Endothelial cell of umbilical vein (primary cell): ENCODE measurements around the gene CTBS. TPM values are rescaled to one million over a fixed set of nuclear protein-coding genes. Genes with fewer than 3 reads are reported as not detected.

Experiments used
- BruUV-seq: library from RNA; stranded (reverse); fragments of 400-500 nt; replicated peaks from 2 replicates; lab custom pipeline; 2021; lab: Mats Ljungman, UMichigan
- CTCF ChIA-PET: fragments of 300-600, 350-600 bp; sonication (Branson Sonifier 250); formaldehyde crosslinking; loops from one replicate; lab custom pipeline; 2021; ENCODE audit warnings: antibody characterized with exemption, inconsistent platforms; lab: Charles Lee
- POLR2A ChIA-PET: fragments of 300-600, 350-600 bp; sonication (Branson Sonifier 250); formaldehyde crosslinking; loops from one replicate; lab custom pipeline; 2021; ENCODE audit warnings: antibody characterized with exemption, inconsistent platforms; lab: Charles Lee
- DNase-seq: peaks from one replicate; pipeline ENCODE4 v3.0.0-alpha.2; 2011; ENCODE audit warnings: low read depth, low spot score
- FAIRE-seq: peaks from 2 replicates; lab custom pipeline; 2011; peaks lifted over from hg19 to GRCh38; lab: Jason Lieb, UNC
- H2AFZ ChIP-seq: 2 replicates; pipeline ENCODE4 v1.6.0; 2012; ENCODE audit warnings: low read depth, low read length, control low read depth, inconsistent platforms
- H3K27ac ChIP-seq: 2 replicates; pipeline ENCODE4 v1.5.1; 2011; ENCODE audit warnings: low read depth, mild to moderate bottlenecking, control low read depth, low read length, moderate library complexity; ENCODE audit not compliant: insufficient read depth
- H3K27me3 ChIP-seq, 2 experiments: 2 replicates each; pipeline versions ENCODE4 v1.6.0 to v1.6.1; 2011; ENCODE audit warnings: low read length in 2 of 2, mixed read lengths in 1 of 2; ENCODE audit not compliant: control insufficient read depth in 2 of 2, insufficient read depth in 2 of 2
- H3K36me3 ChIP-seq, 2 experiments: 2 replicates in 1 of 2; 3 replicates in 1 of 2; pipeline ENCODE4 v1.5.1; 2011; ENCODE audit warnings: low read length in 2 of 2, mild to moderate bottlenecking in 1 of 2, moderate library complexity in 1 of 2; ENCODE audit not compliant: control insufficient read depth in 2 of 2, insufficient read depth in 2 of 2; ENCODE audit errors: extremely low read depth in 1 of 2
- H3K4me1 ChIP-seq: 3 replicates; pipeline ENCODE4 v1.5.1; 2011; ENCODE audit warnings: mild to moderate bottlenecking, low read length; ENCODE audit not compliant: control insufficient read depth, insufficient read depth; ENCODE audit errors: extremely low read depth
- H3K4me2 ChIP-seq: 2 replicates; pipeline ENCODE4 v1.6.1; 2011; ENCODE audit warnings: low read length, control low read depth, mixed read lengths; ENCODE audit not compliant: insufficient read depth
- H3K4me3 ChIP-seq, 3 experiments: fragments of 200-600 bp in 1 of 3; sonication (generic), shearing (Covaris generic) in 1 of 3; replicated peaks in 1 of 3; 2 replicates each; pipeline ENCODE4 v1.5.1; 2011 to 2016; ENCODE audit warnings: control low read depth in 3 of 3, low read length in 3 of 3, mild to moderate bottlenecking in 2 of 3, inconsistent platforms in 1 of 3, low read depth in 1 of 3, moderate library complexity in 1 of 3; ENCODE audit not compliant: insufficient read depth in 1 of 3
- H3K79me2 ChIP-seq: 2 replicates; pipeline ENCODE4 v1.6.0; 2012; ENCODE audit warnings: low read length, inconsistent platforms; ENCODE audit not compliant: control insufficient read depth, insufficient read depth
- H3K9ac ChIP-seq: replicated peaks from 2 replicates; pipeline ENCODE3; 2011; ENCODE audit warnings: low read length, control low read depth; ENCODE audit not compliant: insufficient read depth; ENCODE audit errors: extremely low read depth
- H3K9me1 ChIP-seq: replicated peaks from 3 replicates; pipeline ENCODE4 v1.6.0; 2011; ENCODE audit warnings: mild to moderate bottlenecking, low read length; ENCODE audit not compliant: control insufficient read depth, insufficient read depth; ENCODE audit errors: extremely low read depth
- H3K9me3 ChIP-seq: replicated peaks from 2 replicates; pipeline ENCODE4 v1.5.1; 2012; ENCODE audit warnings: low read length, inconsistent platforms; ENCODE audit not compliant: control insufficient read depth, insufficient read depth
- H4K20me1 ChIP-seq: replicated peaks from 2 replicates; pipeline ENCODE3; 2011; ENCODE audit warnings: mild to moderate bottlenecking, low read length; ENCODE audit not compliant: control insufficient read depth, insufficient read depth; ENCODE audit errors: extremely low read depth
- EZH2 ChIP-seq: IDR thresholded peaks from 2 replicates; pipeline ENCODE4 v1.6.1; 2012; ENCODE audit warnings: borderline replicate concordance, low read depth, mild to moderate bottlenecking, moderate library complexity, low read length, inconsistent platforms; ENCODE audit not compliant: severe bottlenecking
- FOS ChIP-seq: IDR thresholded peaks from 2 replicates; pipeline ENCODE4 v1.6.1; 2011; ENCODE audit warnings: mild to moderate bottlenecking, low read length, moderate library complexity, borderline replicate concordance; ENCODE audit not compliant: insufficient read depth
- GATA2 ChIP-seq: IDR thresholded peaks from 2 replicates; pipeline ENCODE4 v1.7.0; 2011; ENCODE audit warnings: low read depth, mild to moderate bottlenecking, moderate library complexity, mixed read lengths, low read length; ENCODE audit not compliant: insufficient read length, insufficient read depth
- JUN ChIP-seq: IDR thresholded peaks from 2 replicates; pipeline ENCODE4 v1.6.1; 2011; ENCODE audit warnings: borderline replicate concordance, low read depth; ENCODE audit not compliant: insufficient read length, insufficient read depth
- MYC ChIP-seq: IDR thresholded peaks from one replicate; pipeline ENCODE4 v1.6.1; 2011; ENCODE audit warnings: mild to moderate bottlenecking, low read depth, low read length
- POLR2A ChIP-seq: IDR thresholded peaks from 2 replicates; pipeline ENCODE4 v1.6.1; 2012; ENCODE audit warnings: low read depth, mild to moderate bottlenecking, control low read depth, low read length
- POLR2AphosphoS5 ChIP-seq: IDR thresholded peaks from 2 replicates; pipeline ENCODE4 v1.6.1; 2012; ENCODE audit warnings: low read depth, mild to moderate bottlenecking, control low read depth, low read length, moderate library complexity; ENCODE audit not compliant: insufficient read depth
- dilution Hi-C: fragments of 300-500 bp; cut with MboI; formaldehyde crosslinking; loops from one replicate; pipeline ENCODE4 v1.15.0; 2019; ENCODE audit warnings: low sequenced_read_pairs; ENCODE audit not compliant: extremely low pct_ligation_motif_present
- intact Hi-C: fragments of 100-400 bp; cut with micrococcal nuclease; formaldehyde crosslinking; loops from one replicate; pipeline ENCODE4 v1.10.0; 2022
- polyA plus RNA-seq, 4 experiments: library from polyadenylated mRNA; depleted of rRNA in 3 of 4; stranded (reverse) in 3 of 4; unstranded in 1 of 4; fragments of >200 nt; gene quantifications; 2 replicates each; pipeline versions ENCODE4 v1.2.1 to v1.2.3, GENCODE V29; 2011 to 2012; ENCODE audit warnings: missing spikeins in 1 of 4
- total RNA-seq: library from RNA; stranded (reverse); gene quantifications from 2 replicates; pipeline ENCODE4 v1.2.3, GENCODE V29; 2021
- TF ChIP-seq, protein P1 (sequence below): IDR thresholded peaks from 2 replicates; pipeline ENCODE4 v1.6.1; 2011; ENCODE audit not compliant: insufficient read depth, insufficient read length
- TF ChIP-seq, protein P2 (sequence below), 2 donors: IDR thresholded peaks; 1 replicate in 1 of 2; 2 replicates in 1 of 2; pipeline ENCODE4 v1.5.1; 2011; ENCODE audit warnings: low read length in 2 of 2, mild to moderate bottlenecking in 2 of 2, moderate library complexity in 2 of 2, control low read depth in 1 of 2, inconsistent platforms in 1 of 2, low read depth in 1 of 2; ENCODE audit not compliant: insufficient read depth in 1 of 2; ENCODE audit errors: extremely low read depth in 1 of 2

The CTBS gene
- total and polyA plus RNA-seq, 2 donors (not counting 3 experiments of a cell fraction or from before 2014, with no cell fraction given) = 11.4 to 14.3 TPM

DNA sequence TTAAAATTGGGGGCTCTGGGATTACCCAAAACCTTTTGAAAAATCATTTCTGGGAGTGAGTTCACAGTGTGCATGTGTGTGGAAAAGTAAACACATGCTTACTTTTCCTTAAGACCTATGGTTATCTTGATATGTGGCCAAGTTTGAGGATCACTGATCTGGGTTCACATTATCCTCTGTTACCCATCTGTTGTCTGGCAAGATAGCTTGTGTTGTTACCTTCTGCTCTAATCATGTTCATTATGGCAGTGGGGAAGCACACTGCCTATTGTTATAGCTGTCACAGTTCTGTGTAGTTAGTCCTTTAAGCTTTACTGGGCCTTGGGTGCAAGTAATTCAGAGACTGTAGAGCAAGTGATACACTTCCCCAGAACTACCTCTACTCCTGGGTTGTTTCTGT, 5.0 kb downstream of the CTBS start:
- Histone ChIP-seq H3K9ac (no peak overlapping the region), H3K27me3 (no peaks in the 10 kb centered on the region), H3K4me2 (no peak overlapping the region), H3K4me1 (peaks cover 12% of the 10 kb centered on the region), H2AFZ (no peak overlapping the region), H3K9me3 (no peaks in the 10 kb centered on the region), H4K20me1 (no peaks in the 10 kb centered on the region), H3K4me3 (no peak overlapping the region), H3K9me1 (no peaks in the 10 kb centered on the region), H3K36me3 (peaks cover 0 to 4% of the 10 kb centered on the region in 2 experiments), H3K27ac (no peak overlapping the region), H3K79me2 (no peaks in the 10 kb centered on the region)
- TF ChIP-seq MYC = no peak
- no peak for TF ChIP-seq JUN
- no peak for TF ChIP-seq FOS
- TF ChIP-seq, protein P1, sequence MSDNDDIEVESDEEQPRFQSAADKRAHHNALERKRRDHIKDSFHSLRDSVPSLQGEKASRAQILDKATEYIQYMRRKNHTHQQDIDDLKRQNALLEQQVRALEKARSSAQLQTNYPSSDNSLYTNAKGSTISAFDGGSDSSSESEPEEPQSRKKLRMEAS = no peak
- no peak for TF ChIP-seq EZH2
- TF ChIP-seq POLR2AphosphoS5 = no peak
- TF ChIP-seq GATA2 = no peak
- TF ChIP-seq, protein P2, sequence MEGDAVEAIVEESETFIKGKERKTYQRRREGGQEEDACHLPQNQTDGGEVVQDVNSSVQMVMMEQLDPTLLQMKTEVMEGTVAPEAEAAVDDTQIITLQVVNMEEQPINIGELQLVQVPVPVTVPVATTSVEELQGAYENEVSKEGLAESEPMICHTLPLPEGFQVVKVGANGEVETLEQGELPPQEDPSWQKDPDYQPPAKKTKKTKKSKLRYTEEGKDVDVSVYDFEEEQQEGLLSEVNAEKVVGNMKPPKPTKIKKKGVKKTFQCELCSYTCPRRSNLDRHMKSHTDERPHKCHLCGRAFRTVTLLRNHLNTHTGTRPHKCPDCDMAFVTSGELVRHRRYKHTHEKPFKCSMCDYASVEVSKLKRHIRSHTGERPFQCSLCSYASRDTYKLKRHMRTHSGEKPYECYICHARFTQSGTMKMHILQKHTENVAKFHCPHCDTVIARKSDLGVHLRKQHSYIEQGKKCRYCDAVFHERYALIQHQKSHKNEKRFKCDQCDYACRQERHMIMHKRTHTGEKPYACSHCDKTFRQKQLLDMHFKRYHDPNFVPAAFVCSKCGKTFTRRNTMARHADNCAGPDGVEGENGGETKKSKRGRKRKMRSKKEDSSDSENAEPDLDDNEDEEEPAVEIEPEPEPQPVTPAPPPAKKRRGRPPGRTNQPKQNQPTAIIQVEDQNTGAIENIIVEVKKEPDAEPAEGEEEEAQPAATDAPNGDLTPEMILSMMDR (IDR thresholded peaks at IDR 0.05; ENCODE audit: extremely low read depth in 1 of 2, insufficient read depth in 1 of 2, low read depth in 1 of 2, low read length in 2 of 2) = no peak
- TF ChIP-seq POLR2A = no peak
- no TSS peak for BruUV-seq
- dilution Hi-C loops = no loop called here
- ChIA-PET POLR2A (no interaction called here), CTCF (no interaction called here)
- intact Hi-C loops = no loop called here
- DNase-seq = no peak
- FAIRE-seq = no peak
